NK-92 (cell line): ENCODE data around the gene TACR1.
"Not testable (repeated sequence)": the region's sequence is repeated elsewhere in the genome, so short reads cannot be mapped to it uniquely, and the experiment has no call there.

ENCODE experiments used
- DNase-seq: peaks from one replicate; lab custom pipeline; 2025; ENCODE audit not compliant: unreplicated experiment; lab: John Stamatoyannopoulos, UW

Gene TACR1

GRCh38 chr2:75195076-75195691, 4.1 kb downstream of the TACR1 start:
- no peak for DNase-seq

- DNase-seq: no peak
These were observed 5.0 kb downstream of the TACR1 start for GRCh38 chr2:75194184-75194868.

GRCh38 chr2:75192496-75192895, 6.8 kb downstream of the TACR1 start:
- DNase-seq: no peak

- DNase-seq: no peak
These were observed 8.9 kb downstream of the TACR1 start for GRCh38 chr2:75190271-75190990.

- no peak for DNase-seq
These were observed 12.5 kb downstream of the TACR1 start for GRCh38 chr2:75186821-75187220.

- no peak for DNase-seq
These were observed 16.7 kb downstream of the TACR1 start for GRCh38 chr2:75182606-75183005.

- DNase-seq: no peak
These were observed 18.8 kb downstream of the TACR1 start for GRCh38 chr2:75180476-75180875.

- DNase-seq: no peak
These were observed 21.9 kb downstream of the TACR1 start for GRCh38 chr2:75177427-75177826.

GRCh38 chr2:75175456-75175855, 23.9 kb downstream of the TACR1 start:
- no peak for DNase-seq

GRCh38 chr2:75174981-75175380, 24.3 kb downstream of the TACR1 start:
- no peak for DNase-seq

- DNase-seq: no peak
These were observed 24.8 kb downstream of the TACR1 start for GRCh38 chr2:75174519-75174918.

GRCh38 chr2:75173740-75174139, 25.6 kb downstream of the TACR1 start:
- DNase-seq: no peak

GRCh38 chr2:75171423-75171822, 27.9 kb downstream of the TACR1 start:
- DNase-seq: not testable (repeated sequence)

GRCh38 chr2:75170889-75171288, 28.4 kb downstream of the TACR1 start:
- no peak for DNase-seq

- DNase-seq: no peak
These were observed 31.1 kb downstream of the TACR1 start for GRCh38 chr2:75168186-75168585.

- no peak for DNase-seq
These were observed 32.8 kb downstream of the TACR1 start for GRCh38 chr2:75166491-75166890.

GRCh38 chr2:75162897-75163296, 36.4 kb downstream of the TACR1 start:
- DNase-seq: no peak

GRCh38 chr2:75162259-75162658, 37.1 kb downstream of the TACR1 start:
- no peak for DNase-seq

GRCh38 chr2:75157435-75157834, 41.9 kb downstream of the TACR1 start:
- no peak for DNase-seq

- no peak for DNase-seq
These were observed 44.2 kb downstream of the TACR1 start for GRCh38 chr2:75155115-75155514.

- DNase-seq: no peak
These were observed 46.1 kb downstream of the TACR1 start for GRCh38 chr2:75153221-75153620.

- not testable (repeated sequence) for DNase-seq
These were observed 47.1 kb downstream of the TACR1 start for GRCh38 chr2:75152243-75152642.
